Progenitor cell of endocrine pancreas (in vitro differentiated cells): ENCODE results near the gene BRD4. TPM values are rescaled to one million over a fixed set of nuclear protein-coding genes. Genes with fewer than 3 reads are reported as not detected.
A peak's percentile ranks its signal among the peaks of the same experiment; 100 is the strongest.
"Not testable (repeated sequence)": the region's sequence is repeated elsewhere in the genome, so short reads cannot be mapped to it uniquely, and the experiment has no call there.

Experiments used
- DNase-seq: peaks from one replicate; pipeline ENCODE4 v3.0.0; 2021; ENCODE audit warnings: low spot score; ENCODE audit not compliant: unreplicated experiment
- H3K27ac Mint-ChIP-seq: 2 replicates; pipeline ENCODE4 v1.8.0; 2021; ENCODE audit warnings: mild to moderate bottlenecking, moderate library complexity, mixed read lengths
- H3K27me3 Mint-ChIP-seq: 2 replicates; pipeline ENCODE4 v1.8.0; 2021; ENCODE audit warnings: mixed read lengths
- H3K36me3 Mint-ChIP-seq: 2 replicates; pipeline ENCODE4 v1.8.0; 2022; ENCODE audit warnings: mixed read lengths; ENCODE audit not compliant: insufficient read depth
- H3K4me1 Mint-ChIP-seq: 2 replicates; pipeline ENCODE4 v1.8.0; 2021; ENCODE audit warnings: low read depth, mixed read lengths
- H3K4me3 Mint-ChIP-seq: 2 replicates; pipeline ENCODE4 v1.8.0; 2021; ENCODE audit warnings: low read depth, mild to moderate bottlenecking, moderate library complexity, mixed read lengths
- H3K9me3 Mint-ChIP-seq: 2 replicates; pipeline ENCODE4 v1.8.0; 2021; ENCODE audit warnings: low read depth, mixed read lengths
- CTCF ChIP-seq: fragments of 200-600 bp; sonication (generic); IDR thresholded peaks from one replicate; pipeline ENCODE4 v1.5.0; 2021; ENCODE audit warnings: antibody characterized with exemption, mild to moderate bottlenecking; ENCODE audit not compliant: unreplicated experiment
- total RNA-seq: library from RNA; stranded (reverse); gene quantifications from 2 replicates; pipeline ENCODE4 v1.2.1, GENCODE V29; 2021

Gene BRD4
- total RNA-seq, 1 donor from 2014 or later: 144 TPM

GRCh38 chr19:15368051-15368632, 35.8 kb upstream of the BRD4 start:
- Mint-ChIP-seq H3K36me3 (peaks cover 21% of the 10 kb centered on the region), H3K27ac (no peak overlapping the region)

GRCh38 chr19:15367439-15367838, 35.1 kb upstream of the BRD4 start:
- Mint-ChIP-seq H3K27ac (peak overlapping the region; percentile 52), H3K36me3 (peaks cover 20% of the 10 kb centered on the region), H3K27me3 (no peaks in the 10 kb centered on the region), H3K4me3 (no peak overlapping the region), H3K4me1 (no peaks in the 10 kb centered on the region), H3K9me3 (peaks cover 3% of the 10 kb centered on the region)
- DNase-seq: no peak
- no peak for TF ChIP-seq CTCF

More at GRCh38 chr19:15368051-15368632, 35.8 kb upstream of the BRD4 start:
- no peaks in the 10 kb centered on the region for H3K27me3 Mint-ChIP-seq
- no peak for DNase-seq
- no peak for TF ChIP-seq CTCF
- no peak overlapping the region for H3K4me3 Mint-ChIP-seq
- peaks cover 3% of the 10 kb centered on the region for H3K9me3 Mint-ChIP-seq
- H3K4me1 Mint-ChIP-seq: no peaks in the 10 kb centered on the region

- no peak for TF ChIP-seq CTCF
- peaks cover 32% of the 10 kb centered on the region for H3K36me3 Mint-ChIP-seq
- no peak for DNase-seq
- no peaks in the 10 kb centered on the region for H3K4me1 Mint-ChIP-seq
- no peak overlapping the region for H3K4me3 Mint-ChIP-seq
- no peaks in the 10 kb centered on the region for H3K27me3 Mint-ChIP-seq
- H3K27ac Mint-ChIP-seq: no peak overlapping the region
- H3K9me3 Mint-ChIP-seq: peaks cover 3% of the 10 kb centered on the region
These were observed 32.9 kb upstream of the BRD4 start for GRCh38 chr19:15365264-15365663.

- H3K4me1 Mint-ChIP-seq, DNase-seq, H3K27me3 Mint-ChIP-seq, H3K9me3 Mint-ChIP-seq, H3K4me3 Mint-ChIP-seq: not testable (repeated sequence)
- Mint-ChIP-seq H3K27ac (peak overlapping the region; percentile 85), H3K36me3 (peaks cover 35% of the 10 kb centered on the region)
These were observed 31.5 kb upstream of the BRD4 start for GRCh38 chr19:15363791-15364190.

- H3K36me3 Mint-ChIP-seq: peaks cover 38% of the 10 kb centered on the region
These were observed 30.7 kb upstream of the BRD4 start for GRCh38 chr19:15363048-15363447.

GRCh38 chr19:15360015-15360414, 27.7 kb upstream of the BRD4 start:
- not testable (repeated sequence) for H3K9me3 Mint-ChIP-seq, DNase-seq, H3K27me3 Mint-ChIP-seq, H3K4me3 Mint-ChIP-seq, H3K4me1 Mint-ChIP-seq, H3K27ac Mint-ChIP-seq
- peaks cover 41% of the 10 kb centered on the region for H3K36me3 Mint-ChIP-seq

More at GRCh38 chr19:15363048-15363447, 30.7 kb upstream of the BRD4 start:
- H3K27me3 Mint-ChIP-seq, H3K4me3 Mint-ChIP-seq, H3K27ac Mint-ChIP-seq, DNase-seq, H3K9me3 Mint-ChIP-seq, H3K4me1 Mint-ChIP-seq: not testable (repeated sequence)

- H3K4me3 Mint-ChIP-seq: no peak overlapping the region
- H3K4me1 Mint-ChIP-seq: no peaks in the 10 kb centered on the region
- no peak for DNase-seq
- H3K9me3 Mint-ChIP-seq: peaks cover 3% of the 10 kb centered on the region
- H3K36me3 Mint-ChIP-seq: peaks cover 40% of the 10 kb centered on the region
- H3K27me3 Mint-ChIP-seq: no peaks in the 10 kb centered on the region
- no peak for TF ChIP-seq CTCF
- H3K27ac Mint-ChIP-seq: peak overlapping the region; percentile 41
These were observed 26.6 kb upstream of the BRD4 start for GRCh38 chr19:15358918-15359317.
